ENCODE data around the gene RNGTT.

The RNGTT gene

GRCh38 chr6:88671624-88672023 lies 291.8 kb downstream of the RNGTT start:
- no peak overlapping the region for H3K4me3 ChIP-seq (ENCODE audit: low read depth, low read length)
- no peak for TF ChIP-seq CTCF (IDR thresholded peaks at IDR 0.05; ENCODE audit: low read depth, low read length)

- no peak for TF ChIP-seq CTCF (IDR thresholded peaks at IDR 0.05; ENCODE audit: low read depth, low read length)
- no peak overlapping the region for H3K4me3 ChIP-seq (ENCODE audit: low read depth, low read length)
Measured at GRCh38 chr6:88670369-88670768, 293.0 kb downstream of the RNGTT start.

- H3K4me3 ChIP-seq (ENCODE audit: low read depth, low read length), result no peak overlapping the region
- TF ChIP-seq CTCF (IDR thresholded peaks at IDR 0.05; ENCODE audit: low read depth, low read length), result no peak
Measured at GRCh38 chr6:88669475-88669874, 293.9 kb downstream of the RNGTT start.

- no peak for TF ChIP-seq CTCF (IDR thresholded peaks at IDR 0.05; ENCODE audit: low read depth, low read length)
Measured at GRCh38 chr6:88666901-88667300, 296.5 kb downstream of the RNGTT start.

GRCh38 chr6:88665131-88665530 lies 298.3 kb downstream of the RNGTT start:
- H3K4me3 ChIP-seq (ENCODE audit: low read depth, low read length), result no peak overlapping the region
- no peak for TF ChIP-seq CTCF (IDR thresholded peaks at IDR 0.05; ENCODE audit: low read depth, low read length)

More at GRCh38 chr6:88666901-88667300, 296.5 kb downstream of the RNGTT start:
- no peak overlapping the region for H3K4me3 ChIP-seq (ENCODE audit: low read depth, low read length)

GRCh38 chr6:88663801-88664200 lies 299.6 kb downstream of the RNGTT start:
- TF ChIP-seq CTCF (IDR thresholded peaks at IDR 0.05; ENCODE audit: low read depth, low read length), result no peak
- no peak overlapping the region for H3K4me3 ChIP-seq (ENCODE audit: low read depth, low read length)

GRCh38 chr6:88662653-88663174 lies 300.7 kb downstream of the RNGTT start:
- no peak overlapping the region for H3K4me3 ChIP-seq (ENCODE audit: low read depth, low read length)
- no peak for TF ChIP-seq CTCF (IDR thresholded peaks at IDR 0.05; ENCODE audit: low read depth, low read length)

Measured in WI38 (cell line).